Epithelial cell of esophagus (primary cell): ENCODE measurements around the gene AKAP10.

Experiments used
- DNase-seq: peaks from one replicate; pipeline ENCODE4 v3.0.0; 2010; ENCODE audit warnings: low read depth
- H3K4me3 ChIP-seq: 2 replicates; pipeline ENCODE4 v1.5.1; 2011; ENCODE audit warnings: mild to moderate bottlenecking, low read length, control low read depth
- TF ChIP-seq, protein P1 (sequence below): IDR thresholded peaks from 2 replicates; pipeline ENCODE4 v1.5.1; 2011; ENCODE audit warnings: low read depth, mild to moderate bottlenecking, low read length, control low read depth, inconsistent platforms; ENCODE audit not compliant: insufficient read depth; ENCODE audit errors: missing control alignments

The AKAP10 gene

DNA sequence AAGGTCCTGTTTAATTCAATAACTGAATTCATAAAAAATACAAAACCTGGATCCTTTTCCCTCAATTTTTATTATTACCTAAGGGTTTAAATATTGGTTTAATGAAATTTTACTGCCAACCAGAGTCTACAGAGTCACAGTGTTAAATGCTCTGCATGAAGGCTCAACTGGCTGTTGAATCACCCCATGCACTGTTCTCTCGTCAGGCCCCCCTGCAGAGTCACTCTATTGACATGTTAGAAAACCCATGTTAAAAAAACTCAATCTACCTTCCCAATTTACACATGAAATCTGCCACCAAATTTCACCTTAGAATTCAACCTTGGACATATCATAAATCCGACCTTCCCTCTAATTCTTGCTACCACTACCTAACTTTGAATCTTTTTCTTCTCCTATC is 66.6 kb downstream of the AKAP10 start:
- DNase-seq: no peak
- H3K4me3 ChIP-seq: no peak overlapping the region
- TF ChIP-seq, protein P1, sequence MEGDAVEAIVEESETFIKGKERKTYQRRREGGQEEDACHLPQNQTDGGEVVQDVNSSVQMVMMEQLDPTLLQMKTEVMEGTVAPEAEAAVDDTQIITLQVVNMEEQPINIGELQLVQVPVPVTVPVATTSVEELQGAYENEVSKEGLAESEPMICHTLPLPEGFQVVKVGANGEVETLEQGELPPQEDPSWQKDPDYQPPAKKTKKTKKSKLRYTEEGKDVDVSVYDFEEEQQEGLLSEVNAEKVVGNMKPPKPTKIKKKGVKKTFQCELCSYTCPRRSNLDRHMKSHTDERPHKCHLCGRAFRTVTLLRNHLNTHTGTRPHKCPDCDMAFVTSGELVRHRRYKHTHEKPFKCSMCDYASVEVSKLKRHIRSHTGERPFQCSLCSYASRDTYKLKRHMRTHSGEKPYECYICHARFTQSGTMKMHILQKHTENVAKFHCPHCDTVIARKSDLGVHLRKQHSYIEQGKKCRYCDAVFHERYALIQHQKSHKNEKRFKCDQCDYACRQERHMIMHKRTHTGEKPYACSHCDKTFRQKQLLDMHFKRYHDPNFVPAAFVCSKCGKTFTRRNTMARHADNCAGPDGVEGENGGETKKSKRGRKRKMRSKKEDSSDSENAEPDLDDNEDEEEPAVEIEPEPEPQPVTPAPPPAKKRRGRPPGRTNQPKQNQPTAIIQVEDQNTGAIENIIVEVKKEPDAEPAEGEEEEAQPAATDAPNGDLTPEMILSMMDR: no peak

DNA sequence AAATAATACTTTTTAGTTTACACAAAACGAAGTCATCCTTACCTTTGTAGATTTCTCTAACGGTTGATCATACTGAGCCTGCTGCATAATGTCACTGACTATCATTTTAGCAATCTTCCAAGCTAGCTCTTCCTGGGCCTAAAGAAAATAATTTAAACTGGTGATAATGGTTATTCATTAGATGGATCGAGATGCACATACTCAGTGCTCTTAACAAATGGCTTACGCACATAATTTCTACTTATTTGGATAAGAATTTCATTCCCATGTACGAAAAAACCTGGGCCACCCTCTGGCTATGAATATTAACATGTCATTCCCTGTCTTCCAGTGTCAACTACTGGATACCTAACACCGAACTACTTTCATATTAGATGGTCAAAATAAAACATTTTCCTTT is 68.5 kb downstream of the AKAP10 start:
- TF ChIP-seq, protein P1: no peak
- H3K4me3 ChIP-seq: no peak overlapping the region
- no peak for DNase-seq

DNA sequence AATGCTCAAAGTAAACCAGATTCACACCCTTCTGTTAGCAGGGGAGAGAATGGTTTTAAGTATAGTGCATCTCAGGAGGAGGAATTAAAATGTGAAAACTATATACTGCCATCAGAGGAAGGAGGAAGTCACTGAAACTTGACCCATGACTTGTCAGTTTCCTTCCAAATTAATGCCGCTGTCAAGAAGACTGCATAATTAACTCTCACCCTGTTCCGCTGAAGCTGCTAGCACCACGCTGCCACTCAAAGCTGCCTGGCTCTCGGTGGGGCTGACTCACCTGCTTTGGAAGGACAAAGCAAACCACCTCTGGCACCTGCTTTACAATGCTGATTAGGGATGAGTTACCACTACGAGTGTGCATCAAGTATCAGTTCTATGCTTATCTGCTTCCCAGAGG is 72.1 kb downstream of the AKAP10 start:
- DNase-seq: peak; percentile 17
- H3K4me3 ChIP-seq: no peak overlapping the region
- TF ChIP-seq, protein P1: no peak

DNA sequence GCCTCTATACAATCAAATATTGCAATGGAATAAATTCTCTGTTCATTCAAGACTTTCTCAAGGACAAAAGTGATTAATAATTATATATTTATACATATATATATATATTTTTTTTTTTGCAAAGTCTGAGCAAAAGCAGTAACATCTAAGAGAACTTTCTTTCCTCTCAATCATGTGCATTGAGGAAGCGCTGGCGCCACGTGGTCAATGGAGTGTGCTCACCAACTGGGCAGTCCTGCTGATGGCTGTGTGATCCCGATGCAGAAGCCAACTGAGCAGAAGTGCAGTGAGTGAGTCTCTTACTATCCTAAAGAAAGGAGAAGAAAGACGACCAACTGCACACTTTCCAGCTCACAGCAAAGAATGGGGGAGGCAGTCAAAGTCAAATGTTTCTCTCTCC is 72.7 kb downstream of the AKAP10 start:
- no peak for DNase-seq
- H3K4me3 ChIP-seq: no peak overlapping the region

DNA sequence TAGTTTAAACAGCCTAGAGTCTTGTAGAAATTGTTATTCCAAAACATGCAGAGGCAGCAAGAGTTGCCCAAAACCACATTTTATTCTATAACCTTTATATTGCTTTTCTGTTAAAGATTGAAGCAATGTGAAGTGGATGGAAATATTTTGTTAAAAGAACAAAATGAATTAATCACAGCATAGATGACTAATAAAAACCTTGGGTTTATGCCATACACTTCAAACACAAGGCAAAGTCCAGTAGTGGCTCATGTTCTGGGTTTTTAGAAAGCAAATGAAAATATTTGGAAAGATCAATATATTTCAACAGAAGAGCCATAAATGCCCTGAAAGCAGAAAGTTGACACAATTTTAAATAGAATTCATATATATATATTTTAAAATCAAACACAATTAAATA is 73.2 kb downstream of the AKAP10 start:
- H3K4me3 ChIP-seq: no peak overlapping the region
- no peak for DNase-seq
- TF ChIP-seq, protein P1: no peak

More for the DNA sequence above, 72.7 kb downstream of the AKAP10 start:
- TF ChIP-seq, protein P1: no peak

DNA sequence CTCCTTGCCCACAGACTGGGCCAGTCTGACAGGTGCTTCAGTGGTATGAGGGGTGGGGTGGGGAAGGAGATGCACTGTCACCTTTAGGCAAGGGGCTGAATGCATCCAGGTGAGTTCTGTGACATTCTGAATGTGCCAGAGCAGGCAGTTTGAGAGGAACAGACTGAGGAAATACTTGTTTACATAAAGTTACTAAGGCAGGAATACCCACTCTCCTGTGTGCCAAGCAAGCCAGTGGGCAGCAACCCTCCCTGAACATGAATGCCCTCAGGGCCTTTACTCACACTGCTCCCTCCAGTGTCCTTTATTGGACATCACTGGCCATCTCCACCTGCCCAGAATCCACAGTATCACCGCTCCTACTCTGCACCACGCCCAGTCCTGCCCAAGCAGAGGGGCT is 76.8 kb downstream of the AKAP10 start:
- TF ChIP-seq, protein P1: no peak
- no peak for DNase-seq
- no peak overlapping the region for H3K4me3 ChIP-seq

DNA sequence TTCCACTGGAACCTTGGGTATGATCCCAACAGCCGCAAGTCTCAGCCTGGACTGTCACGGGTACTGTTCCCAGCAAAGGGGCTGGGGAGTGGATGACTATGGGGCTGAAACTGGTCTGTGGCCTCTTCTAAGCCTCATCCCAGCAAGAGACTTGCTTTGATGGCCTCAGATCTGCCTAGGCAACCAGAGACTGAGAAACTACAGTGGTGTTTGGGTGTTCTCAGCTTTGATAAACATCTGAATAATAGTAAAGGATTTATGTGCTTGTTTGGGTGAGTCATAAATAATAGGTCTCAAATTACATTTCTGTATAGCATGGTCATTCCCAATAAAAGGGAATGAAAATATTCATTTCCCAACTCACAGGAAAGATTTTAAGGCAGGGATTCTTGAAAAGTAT is 79.7 kb downstream of the AKAP10 start:
- peak; percentile 56 for DNase-seq
- TF ChIP-seq, protein P1: no peak
- H3K4me3 ChIP-seq: no peak overlapping the region
